Myocyte (in vitro differentiated cells): Measurements from ENCODE around the gene MEF2A. TPM values are rescaled to one million over a fixed set of nuclear protein-coding genes. Genes with fewer than 3 reads are reported as not detected.

ENCODE experiments used
- DNase-seq: peaks from one replicate; pipeline ENCODE4 v3.0.0-alpha.2; 2012; ENCODE audit warnings: low read depth
- total RNA-seq: library from RNA; depleted of rRNA; stranded (reverse); fragments of >200 nt; gene quantifications from 2 replicates; pipeline ENCODE4 v1.2.3, GENCODE V29; 2014

MEF2A gene
- total RNA-seq, 1 donor from 2014 or later, result 568 TPM

DNA sequence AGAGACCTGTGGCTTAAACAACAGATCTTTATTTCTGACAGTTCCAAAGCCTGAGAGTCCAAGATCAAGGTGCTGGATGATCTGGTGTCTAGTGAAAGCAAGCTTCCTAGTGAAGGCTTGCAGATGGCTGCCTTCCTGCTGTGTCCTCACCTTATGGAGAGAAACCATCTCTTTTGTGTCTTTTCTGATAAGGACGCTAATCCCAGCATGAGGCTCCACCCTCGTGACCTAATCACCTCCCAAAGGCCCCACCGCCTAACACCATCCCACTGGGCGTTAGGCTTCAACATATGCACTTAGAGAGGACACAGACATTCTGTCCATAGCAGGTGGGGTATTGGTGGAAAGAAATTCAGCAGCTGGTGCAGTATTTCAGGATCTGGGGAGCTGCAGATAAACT, 187.3 kb downstream of the MEF2A start:
- DNase-seq, result no peak

DNA sequence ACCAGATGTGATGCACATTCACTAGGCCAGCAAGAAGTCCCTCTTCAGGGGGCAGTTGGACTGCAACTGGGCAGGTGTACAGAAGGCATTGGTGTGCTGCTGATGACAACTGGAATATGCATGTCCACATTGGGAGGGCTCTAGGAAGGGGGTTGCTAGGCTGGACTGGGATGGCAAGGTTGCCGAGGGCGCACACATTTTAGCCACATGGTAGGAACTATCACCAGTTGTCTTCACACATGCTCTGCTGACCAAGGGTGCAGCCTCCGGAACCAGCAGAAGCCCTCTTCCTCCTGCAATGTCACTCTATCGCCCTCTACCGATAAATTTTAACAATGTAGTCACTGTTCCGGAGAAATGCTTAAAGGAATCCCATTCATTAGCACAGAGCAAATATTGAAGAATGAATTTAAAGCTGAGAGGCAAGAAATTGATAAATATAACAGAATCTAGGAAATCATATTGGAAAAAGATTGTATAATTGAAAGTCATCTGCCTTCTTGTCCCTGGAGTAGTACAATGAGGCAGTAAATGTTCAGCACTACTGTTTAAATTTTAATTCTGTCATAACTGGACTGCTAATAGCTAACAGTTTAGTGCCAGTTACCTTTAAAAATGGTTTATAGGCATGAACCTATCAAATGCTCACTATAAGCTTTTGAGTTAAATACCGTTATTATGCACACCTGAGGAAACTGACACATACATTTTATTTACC, 190.1 kb downstream of the MEF2A start:
- DNase-seq, result peak; percentile 83

DNA sequence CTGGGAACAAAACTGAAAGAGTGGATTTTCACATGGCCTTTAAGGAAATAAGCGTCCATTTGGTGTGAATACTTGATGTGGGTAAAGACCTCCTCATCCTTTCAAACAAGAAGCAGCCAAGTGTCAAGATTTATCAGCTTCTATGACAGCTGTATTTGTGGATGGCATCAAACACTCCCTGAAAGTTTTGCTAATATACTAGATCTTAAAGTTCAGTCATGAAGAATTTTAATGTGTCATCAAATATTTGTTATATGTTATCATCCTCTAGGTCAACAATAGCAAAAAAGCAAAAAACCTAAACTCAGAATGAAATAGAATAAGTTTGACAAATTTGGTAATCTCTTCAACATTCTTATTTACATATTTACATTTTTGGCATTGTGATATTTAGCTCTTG, 196.5 kb downstream of the MEF2A start:
- DNase-seq, result no peak

GRCh38 chr15:99763827-99764226, 198.0 kb downstream of the MEF2A start:
- DNase-seq, result no peak

- no peak for DNase-seq
Measured at GRCh38 chr15:99764522-99764921, 198.7 kb downstream of the MEF2A start.

Other genes starting within 250 kb of the MEF2A start
- 12.4 and 20.8 TPM in 2 replicates for gene LYSMD4, start 167.5 kb downstream of the MEF2A start, total RNA-seq